Measurements from ENCODE around the gene MEF2D.

The MEF2D gene

GRCh38 chr1:156467385-156467784 lies 33.2 kb downstream of the MEF2D start:
- no peak for DNase-seq

GRCh38 chr1:156465747-156466365 lies 34.7 kb downstream of the MEF2D start:
- DNase-seq, result no peak

- no peak for DNase-seq
These were observed 35.6 kb downstream of the MEF2D start for GRCh38 chr1:156464825-156465452.

- no peak for DNase-seq
These were observed 36.2 kb downstream of the MEF2D start for GRCh38 chr1:156464335-156464734.

- DNase-seq, result no peak
These were observed 36.7 kb downstream of the MEF2D start for GRCh38 chr1:156463874-156464273.

GRCh38 chr1:156462954-156463795 lies 37.4 kb downstream of the MEF2D start:
- DNase-seq, result no peak

- no peak for DNase-seq
These were observed 38.6 kb downstream of the MEF2D start for GRCh38 chr1:156461781-156462647.

GRCh38 chr1:156461109-156461508 lies 39.5 kb downstream of the MEF2D start:
- no peak for DNase-seq

GRCh38 chr1:156460525-156460924 lies 40.0 kb downstream of the MEF2D start:
- no peak for DNase-seq

- no peak for DNase-seq
These were observed 42.4 kb downstream of the MEF2D start for GRCh38 chr1:156458181-156458503.

GRCh38 chr1:156456625-156457465 lies 43.7 kb downstream of the MEF2D start:
- DNase-seq, result peak; percentile 97

GRCh38 chr1:156455362-156455761 lies 45.2 kb downstream of the MEF2D start:
- no peak for DNase-seq

GRCh38 chr1:156452907-156453306 lies 47.7 kb downstream of the MEF2D start:
- DNase-seq, result no peak

GRCh38 chr1:156451505-156452160 lies 48.9 kb downstream of the MEF2D start:
- DNase-seq, result no peak

- no peak for DNase-seq
These were observed 52.2 kb downstream of the MEF2D start for GRCh38 chr1:156448134-156448967.

- DNase-seq, result peak; percentile 71
These were observed 54.7 kb downstream of the MEF2D start for GRCh38 chr1:156445789-156446263.

GRCh38 chr1:156444407-156445001 lies 56.1 kb downstream of the MEF2D start:
- peak; percentile 33 for DNase-seq

GRCh38 chr1:156443286-156443685 lies 57.3 kb downstream of the MEF2D start:
- no peak for DNase-seq

- DNase-seq, result no peak
These were observed 59.7 kb downstream of the MEF2D start for GRCh38 chr1:156440654-156441437.
